SK-N-SH (cell line): Measurements from ENCODE around the gene NAPG. TPM values are rescaled to one million over a fixed set of nuclear protein-coding genes. Genes with fewer than 3 reads are reported as not detected.

Experiments
- CTCF ChIA-PET: fragments of 300-600, 350-600 bp; formaldehyde crosslinking; extraction: SDS; loops from one replicate; lab custom pipeline; 2021; lab: Yijun Ruan, JAX
- POLR2A ChIA-PET: fragments of 350-600 bp; sonication (Branson Sonifier 250); formaldehyde crosslinking; extraction: SDS; loops from one replicate; lab custom pipeline; 2020; ENCODE audit warnings: antibody characterized with exemption, inconsistent platforms; lab: Yijun Ruan, JAX
- DNase-seq: peaks from one replicate; pipeline ENCODE4 v3.0.0; 2012
- H2AFZ ChIP-seq: fragments of 200-600 bp; sonication (generic); 2 replicates; pipeline ENCODE4 v1.8.1; 2016; ENCODE audit warnings: antibody characterized with exemption, mild to moderate bottlenecking, low read depth
- H3F3A ChIP-seq: fragments of 200-600 bp; sonication (generic); replicated peaks from 2 replicates; pipeline ENCODE3; 2016; ENCODE audit warnings: antibody characterized with exemption, mild to moderate bottlenecking; ENCODE audit not compliant: insufficient read depth
- H3K27ac ChIP-seq, 2 experiments: fragments of 200-500 bp in 1 of 2; fragments of 200-600 bp in 1 of 2; sonication (Bioruptor generic) in 1 of 2; sonication (generic), shearing (Covaris generic) in 1 of 2; 2 replicates each; pipeline versions ENCODE4 v1.5.1 to v1.6.1; 2014 to 2016; ENCODE audit warnings: low read depth in 2 of 2, inconsistent platforms in 1 of 2, low read length in 1 of 2, mild to moderate bottlenecking in 1 of 2, mixed read lengths in 1 of 2
- H3K27me3 ChIP-seq: fragments of 200-600 bp; sonication (generic), shearing (Covaris generic); 2 replicates; pipeline ENCODE4 v1.6.1; 2016; ENCODE audit warnings: mixed run types; ENCODE audit not compliant: insufficient read depth
- H3K36me3 ChIP-seq, 2 experiments: fragments of 200-500 bp in 1 of 2; fragments of 200-600 bp in 1 of 2; sonication (Bioruptor generic) in 1 of 2; sonication (generic) in 1 of 2; replicated peaks in 1 of 2; 2 replicates each; pipeline versions ENCODE3 to v1.5.1; 2014 to 2016; ENCODE audit warnings: low read length in 1 of 2, mild to moderate bottlenecking in 1 of 2; ENCODE audit not compliant: insufficient read depth in 2 of 2, control insufficient read depth in 1 of 2
- H3K4me1 ChIP-seq, 2 experiments: fragments of 200-500 bp in 1 of 2; fragments of 200-600 bp in 1 of 2; sonication (Bioruptor generic) in 1 of 2; sonication (generic), shearing (Covaris generic) in 1 of 2; 2 replicates each; pipeline versions ENCODE4 v1.5.1 to v1.6.1; 2014 to 2016; ENCODE audit warnings: low read depth in 1 of 2, low read length in 1 of 2, mixed run types in 1 of 2; ENCODE audit not compliant: insufficient read depth in 2 of 2, control insufficient read depth in 1 of 2
- H3K4me2 ChIP-seq: fragments of 200-600 bp; sonication (generic), shearing (Covaris generic); 2 replicates; pipeline ENCODE4 v1.6.1; 2017; ENCODE audit warnings: mixed run types
- H3K4me3 ChIP-seq, 2 experiments: fragments of 200-500 bp in 1 of 2; fragments of 200-600 bp in 1 of 2; sonication (Bioruptor generic) in 1 of 2; sonication (generic), shearing (Covaris generic) in 1 of 2; 2 replicates each; pipeline versions ENCODE4 v1.5.1 to v1.8.1; 2014 to 2016; ENCODE audit warnings: low read depth in 2 of 2, inconsistent platforms in 1 of 2, low read length in 1 of 2, mild to moderate bottlenecking in 1 of 2, mixed read lengths in 1 of 2, moderate library complexity in 1 of 2
- H3K79me2 ChIP-seq: fragments of 200-600 bp; sonication (generic); 2 replicates; pipeline ENCODE4 v1.8.1; 2017; ENCODE audit warnings: mild to moderate bottlenecking; ENCODE audit not compliant: insufficient read depth
- H3K9ac ChIP-seq: fragments of 200-600 bp; sonication (generic); 2 replicates; pipeline ENCODE4 v1.6.1; 2017; ENCODE audit warnings: mixed run types
- H3K9me2 ChIP-seq: fragments of 200-600 bp; sonication (generic); 2 replicates; pipeline ENCODE4 v1.6.1; 2017; ENCODE audit warnings: mixed run types
- H3K9me3 ChIP-seq: fragments of 200-600 bp; sonication (generic); 2 replicates; pipeline ENCODE4 v1.6.1; 2017; ENCODE audit warnings: mixed run types, mild to moderate bottlenecking, moderate library complexity
- H4K20me1 ChIP-seq: fragments of 200-600 bp; sonication (generic); 2 replicates; pipeline ENCODE4 v1.6.1; 2017; ENCODE audit warnings: mild to moderate bottlenecking, mixed run types; ENCODE audit not compliant: insufficient read depth
- CHD2 ChIP-seq: fragments of 150-350 bp; IDR thresholded peaks from 2 replicates; pipeline ENCODE4 v1.6.1; 2018; ENCODE audit warnings: low read length; ENCODE audit not compliant: partially characterized antibody
- EP300 ChIP-seq, 2 experiments: IDR thresholded peaks; 2 replicates each; pipeline versions ENCODE4 v1.4.0 to v1.6.1; 2012; ENCODE audit warnings: borderline replicate concordance in 1 of 2, low read depth in 1 of 2, low read length in 1 of 2
- FOSL2 ChIP-seq: IDR thresholded peaks from 2 replicates; pipeline ENCODE4 v1.4.0; 2012; ENCODE audit warnings: low read depth, mild to moderate bottlenecking, moderate library complexity, borderline replicate concordance
- MEF2A ChIP-seq: IDR thresholded peaks from 2 replicates; pipeline ENCODE4 v1.4.0; 2012; ENCODE audit warnings: low read depth, borderline replicate concordance
- MXI1 ChIP-seq: IDR thresholded peaks from 2 replicates; pipeline ENCODE4 v1.6.1; 2012; ENCODE audit warnings: mild to moderate bottlenecking, low read depth, low read length, improper control_type of control experiment
- NFIC ChIP-seq: IDR thresholded peaks from 2 replicates; pipeline ENCODE4 v1.4.0; 2012; ENCODE audit warnings: borderline replicate concordance
- POLR2AphosphoS5 ChIP-seq: IDR thresholded peaks from 2 replicates; pipeline ENCODE4 v1.6.1; 2012; ENCODE audit warnings: low read depth, low read length
- RAD21 ChIP-seq: IDR thresholded peaks from 2 replicates; pipeline ENCODE4 v1.6.1; 2012; ENCODE audit warnings: mild to moderate bottlenecking, low read length
- REST ChIP-seq: IDR thresholded peaks from 2 replicates; pipeline ENCODE4 v1.6.1; 2012; ENCODE audit warnings: mild to moderate bottlenecking, low read depth, low read length, moderate library complexity
- RXRA ChIP-seq: IDR thresholded peaks from 2 replicates; pipeline ENCODE4 v1.4.0; 2012; ENCODE audit warnings: low read depth, mild to moderate bottlenecking, borderline replicate concordance
- SIN3A ChIP-seq: IDR thresholded peaks from 2 replicates; pipeline ENCODE4 v1.6.1; 2012; ENCODE audit warnings: low read depth, mild to moderate bottlenecking, low read length, moderate library complexity, borderline replicate concordance
- SMC3 ChIP-seq: IDR thresholded peaks from 2 replicates; pipeline ENCODE4 v1.6.1; 2012; ENCODE audit warnings: low read depth, low read length, improper control_type of control experiment
- TAF1 ChIP-seq: IDR thresholded peaks from 2 replicates; pipeline ENCODE4 v1.6.1; 2012; ENCODE audit warnings: low read depth, mild to moderate bottlenecking, low read length, moderate library complexity, borderline replicate concordance
- YY1 ChIP-seq: IDR thresholded peaks from 2 replicates; pipeline ENCODE4 v1.4.0; 2012; ENCODE audit warnings: low read depth, mild to moderate bottlenecking
- WGBS: methylation state at CpG from one replicate; pipeline ENCODE4 v1.1.6; 2017; ENCODE audit warnings: low lambda C conversion rate; 5-methylcytosine and 5-hydroxymethylcytosine counted together
- polyA plus RNA-seq, 3 experiments: library from polyadenylated mRNA; depleted of rRNA; stranded (reverse); fragments of >200 nt; gene quantifications; 2 replicates each; pipeline ENCODE4 v1.2.3, GENCODE V29; 2012
- TF ChIP-seq, protein P1 (sequence below): IDR thresholded peaks from 2 replicates; pipeline ENCODE4 v1.4.0; 2012; ENCODE audit warnings: low read depth, borderline replicate concordance
- TF ChIP-seq, protein P2 (sequence below): IDR thresholded peaks from 2 replicates; pipeline ENCODE4 v1.4.0; 2012; ENCODE audit warnings: low read depth
- TF ChIP-seq, protein P3 (sequence below): IDR thresholded peaks from 2 replicates; pipeline ENCODE4; 2012

NAPG gene
- polyA plus RNA-seq, 1 of the 3 experiments (the other 2 are of a cell fraction), result 9.2 TPM

GRCh38 chr18:10519999-10520935 is 5.6 kb upstream of the NAPG start (continued):
- TF ChIP-seq REST (no peak), MXI1 (no peak), EP300 (IDR thresholded peaks at IDR 0.05; ENCODE audit: borderline replicate concordance in 1 of 2, low read depth in 1 of 2, low read length in 1 of 2) (no peak), SMC3 (peak; percentile 97), FOSL2 (no peak), TAF1 (no peak), RAD21 (peak; percentile 98), NFIC (no peak), POLR2AphosphoS5 (no peak), SIN3A (no peak), RXRA (no peak), YY1 (no peak)
- TF ChIP-seq, protein P1, sequence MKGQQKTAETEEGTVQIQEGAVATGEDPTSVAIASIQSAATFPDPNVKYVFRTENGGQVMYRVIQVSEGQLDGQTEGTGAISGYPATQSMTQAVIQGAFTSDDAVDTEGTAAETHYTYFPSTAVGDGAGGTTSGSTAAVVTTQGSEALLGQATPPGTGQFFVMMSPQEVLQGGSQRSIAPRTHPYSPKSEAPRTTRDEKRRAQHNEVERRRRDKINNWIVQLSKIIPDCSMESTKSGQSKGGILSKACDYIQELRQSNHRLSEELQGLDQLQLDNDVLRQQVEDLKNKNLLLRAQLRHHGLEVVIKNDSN, result no peak
- TF ChIP-seq, protein P2, sequence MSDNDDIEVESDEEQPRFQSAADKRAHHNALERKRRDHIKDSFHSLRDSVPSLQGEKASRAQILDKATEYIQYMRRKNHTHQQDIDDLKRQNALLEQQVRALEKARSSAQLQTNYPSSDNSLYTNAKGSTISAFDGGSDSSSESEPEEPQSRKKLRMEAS, result 0 out of 2 replicates have a peak, but pooled peaks have one; percentile 23

DNA sequence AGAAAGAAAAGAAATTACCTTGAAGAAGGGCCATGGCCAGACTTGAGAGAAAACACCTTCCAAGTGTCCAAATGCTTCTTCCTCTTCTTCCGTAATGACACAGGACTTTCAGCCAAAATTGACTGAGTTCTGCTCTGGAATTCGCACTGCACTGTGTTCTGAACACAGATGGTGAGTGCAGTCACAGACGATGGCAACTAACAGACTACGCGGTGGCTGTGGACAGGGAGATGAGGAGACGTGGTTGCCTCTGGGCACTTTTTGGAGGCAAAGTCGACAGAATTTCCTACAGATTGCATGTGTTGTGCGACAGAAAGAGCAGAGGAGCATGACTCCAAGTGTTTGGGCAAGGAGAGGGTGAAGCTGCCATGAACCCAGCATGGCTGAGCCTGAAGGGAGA is 4.3 kb upstream of the NAPG start:
- Histone ChIP-seq H3F3A (no peaks in the 10 kb centered on the region), H3K9me3 (no peaks in the 10 kb centered on the region), H3K4me1 (peaks cover 0 to 12% of the 10 kb centered on the region in 2 experiments; a peak in 3 of 4 replicates), H3K79me2 (peaks cover 4% of the 10 kb centered on the region), H3K27ac (no peak overlapping the region), H3K9me2 (no peaks in the 10 kb centered on the region), H3K27me3 (no peaks in the 10 kb centered on the region; the same call in 1 of the 2 replicates), H2AFZ (no peak overlapping the region), H3K4me3 (no peak overlapping the region), H3K4me2 (no peak overlapping the region), H3K36me3 (no peaks in the 10 kb centered on the region), H4K20me1 (no peaks in the 10 kb centered on the region), H3K9ac (no peak overlapping the region)
- ChIA-PET CTCF (interaction anchor here (1.1 to 2.0 kb wide), 2 partner anchors 550 to 570 kb away, joined by 5 to 13 read pairs; no protein-coding TSS in a partner anchor), POLR2A (no interaction called here)
- WGBS, result 34% methylated on average over 8 of the region's 8 CpGs
- TF ChIP-seq, protein P3, sequence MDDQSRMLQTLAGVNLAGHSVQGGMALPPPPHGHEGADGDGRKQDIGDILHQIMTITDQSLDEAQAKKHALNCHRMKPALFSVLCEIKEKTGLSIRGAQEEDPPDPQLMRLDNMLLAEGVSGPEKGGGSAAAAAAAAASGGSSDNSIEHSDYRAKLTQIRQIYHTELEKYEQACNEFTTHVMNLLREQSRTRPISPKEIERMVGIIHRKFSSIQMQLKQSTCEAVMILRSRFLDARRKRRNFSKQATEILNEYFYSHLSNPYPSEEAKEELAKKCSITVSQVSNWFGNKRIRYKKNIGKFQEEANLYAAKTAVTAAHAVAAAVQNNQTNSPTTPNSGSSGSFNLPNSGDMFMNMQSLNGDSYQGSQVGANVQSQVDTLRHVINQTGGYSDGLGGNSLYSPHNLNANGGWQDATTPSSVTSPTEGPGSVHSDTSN, result no peak
- no peak for TF ChIP-seq RAD21
- no peak for TF ChIP-seq YY1
- no peak for TF ChIP-seq FOSL2
- TF ChIP-seq REST, result no peak
- no peak for TF ChIP-seq MEF2A
- TF ChIP-seq, protein P1, result no peak
- TF ChIP-seq CHD2, result no peak
- DNase-seq, result no peak
